Stimulated activated CD4-positive, alpha-beta T cell treated with anti-CD3 and anti-CD28 coated beads, TNF-alpha, amount 100 ng/mL, for 4 hours (primary cell): Measurements from ENCODE around the gene FTH1.

Experiments
- DNase-seq, 3 experiments: peaks; one replicate each; pipeline ENCODE4 v3.0.0-alpha.2; 2020; ENCODE audit warnings: low read depth in 3 of 3

The FTH1 gene

DNA sequence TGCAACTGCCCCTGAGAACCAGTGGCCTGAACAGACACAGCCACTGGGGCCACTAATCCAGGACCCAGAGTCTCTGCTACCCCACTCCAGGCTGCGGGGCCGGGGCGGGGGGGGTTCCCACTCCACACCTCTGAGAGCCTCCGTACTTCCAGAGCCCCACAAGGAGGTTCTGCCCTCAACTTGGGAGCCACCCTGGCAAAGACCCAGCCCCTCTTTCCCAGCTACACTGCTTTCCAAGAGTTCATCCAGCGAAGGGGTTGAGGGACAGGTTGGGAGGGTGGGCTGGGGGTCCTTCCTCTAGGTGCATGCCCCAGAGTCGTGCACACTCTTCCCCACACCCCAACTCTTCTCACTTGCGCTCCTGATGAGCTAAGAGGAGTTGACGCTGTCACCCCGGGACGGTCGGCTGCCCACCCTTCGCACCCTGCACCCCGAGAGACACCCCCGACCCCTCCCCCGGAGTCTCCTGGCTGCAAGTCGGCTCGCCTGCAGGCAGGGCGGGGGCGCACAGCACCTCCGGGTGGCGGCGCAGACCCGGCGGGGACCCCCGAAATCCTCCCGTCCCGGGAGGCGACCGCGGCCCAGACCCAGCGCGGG lies 50.6 kb downstream of the FTH1 start:
- no peak for DNase-seq

- no peak for DNase-seq
These were observed 52.8 kb downstream of the FTH1 start for GRCh38 chr11:61914471-61915171.
